Lower leg skin (tissue), 4 donors: Measurements from ENCODE around the gene TWSG1. TPM values are rescaled to one million over a fixed set of nuclear protein-coding genes. Genes with fewer than 3 reads are reported as not detected.

Experiments used
- DNase-seq, 2 donors: peaks; one replicate each; pipeline ENCODE4 v3.0.0-alpha.2; 2019; ENCODE audit warnings: low spot score in 2 of 2
- H3K4me3 ChIP-seq: fragments of 200-600 bp; sonication (generic); 2 replicates; pipeline ENCODE4 v1.5.1; 2017; ENCODE audit warnings: mild to moderate bottlenecking, low read depth; ENCODE audit not compliant: poor library complexity, severe bottlenecking
- CTCF ChIP-seq, 3 donors: fragments of 450-650 bp; IDR thresholded peaks; one replicate each; pipeline ENCODE4 v1.5.1; 2016; ENCODE audit warnings: antibody characterized with exemption in 3 of 3, mild to moderate bottlenecking in 3 of 3, moderate library complexity in 2 of 3
- POLR2A ChIP-seq, 2 donors: fragments of 450-650 bp; IDR thresholded peaks; one replicate each; pipeline ENCODE4 v1.6.1; 2016 to 2017; ENCODE audit warnings: antibody characterized with exemption in 2 of 2, mild to moderate bottlenecking in 1 of 2, moderate library complexity in 1 of 2
- WGBS, 2 donors: methylation state at CpG; one replicate each; pipeline ENCODE4 v1.1.5; 2018; 5-methylcytosine and 5-hydroxymethylcytosine counted together
- intact Hi-C: fragments of 100-400 bp; cut with DNase I; formaldehyde crosslinking; loops from one replicate; pipeline ENCODE4 v1.15.0; 2023; ENCODE audit warnings: low total_unique reads
- total RNA-seq, 4 donors: library from RNA; depleted of rRNA; stranded (reverse); fragments of >200 nt; gene quantifications; one replicate each; pipeline ENCODE4 v1.1.0, GENCODE V29; 2016

TWSG1 gene
- total RNA-seq, 4 donors from 2014 or later = 21.3 to 35.1 (median 25.3) TPM

- TF ChIP-seq CTCF (IDR thresholded peaks at IDR 0.05) (no peak), POLR2A (IDR thresholded peaks at IDR 0.05) (no peak)
- intact Hi-C loops = no loop called here
- H3K4me3 ChIP-seq = no peak overlapping the region
- 94 to 97% methylated on average over 1 of the region's 1 CpG for WGBS, 2 donors
- DNase-seq = no peak
These were observed 5.1 kb upstream of the TWSG1 start for GRCh38 chr18:9329471-9329870.

GRCh38 chr18:9330419-9330818 lies 4.2 kb upstream of the TWSG1 start:
- TF ChIP-seq POLR2A (IDR thresholded peaks at IDR 0.05) (no peak), CTCF (IDR thresholded peaks at IDR 0.05) (no peak)
- intact Hi-C loops = no loop called here
- WGBS, 2 donors = 84 to 90% methylated on average over 3 of the region's 3 CpGs
- H3K4me3 ChIP-seq = no peak overlapping the region
- DNase-seq = no peak

GRCh38 chr18:9333441-9334328 lies 888 bp upstream of the TWSG1 start:
- peak in 1 of 2 donors; percentile 18 for DNase-seq
- peak overlapping the region; percentile 44 for H3K4me3 ChIP-seq
- WGBS, 2 donors = 36 to 38% methylated on average over 48 to 50 of the region's 52 CpGs
- no peak for TF ChIP-seq POLR2A (IDR thresholded peaks at IDR 0.05)
- TF ChIP-seq CTCF (IDR thresholded peaks at IDR 0.05) = no peak
- intact Hi-C loops = no loop called here

- TF ChIP-seq POLR2A (IDR thresholded peaks at IDR 0.05) (no peak), CTCF (IDR thresholded peaks at IDR 0.05) (no peak)
- WGBS, 2 donors = 2 to 4% methylated on average over 29 to 41 of the region's 55 CpGs
- DNase-seq = peak in 1 of 2 donors; percentile 88
- peak overlapping the region; percentile 68 for H3K4me3 ChIP-seq
- intact Hi-C loops = no loop called here
These were observed 562 bp downstream of the TWSG1 start for GRCh38 chr18:9334973-9335696.

- TF ChIP-seq POLR2A (IDR thresholded peaks at IDR 0.05) (no peak), CTCF (IDR thresholded peaks at IDR 0.05) (no peak)
- no peak for DNase-seq
- no peak overlapping the region for H3K4me3 ChIP-seq
- WGBS, 2 donors = 30 to 33% methylated on average over 3 of the region's 3 CpGs
- intact Hi-C loops = no loop called here
These were observed 1.1 kb downstream of the TWSG1 start for GRCh38 chr18:9335697-9336045.
